Esophagus muscularis mucosa (tissue), 4 donors: ENCODE measurements around the gene ZBTB7C.

Experiments used
- CTCF ChIP-seq, 3 experiments: fragments of 200-600 bp in 2 of 3; fragments of 450-650 bp in 1 of 3; sonication (generic) in 2 of 3; IDR thresholded peaks; one replicate each; pipeline ENCODE4 v1.5.1; 2017 to 2019; ENCODE audit warnings: antibody characterized with exemption in 3 of 3, mild to moderate bottlenecking in 2 of 3, moderate library complexity in 1 of 3
- EP300 ChIP-seq: sonication (generic); formaldehyde crosslinking; IDR thresholded peaks from one replicate; pipeline ENCODE4 v1.6.1; 2017; ENCODE audit warnings: antibody characterized with exemption
- POLR2A ChIP-seq: fragments of 450-650 bp; IDR thresholded peaks from one replicate; pipeline ENCODE4 v1.6.1; 2017; ENCODE audit warnings: antibody characterized with exemption, moderate library complexity, mild to moderate bottlenecking, low read depth
- POLR2AphosphoS5 ChIP-seq, 2 donors: sonication (generic); formaldehyde crosslinking; IDR thresholded peaks; one replicate each; pipeline ENCODE4 v1.6.1; 2017; ENCODE audit warnings: antibody characterized with exemption in 2 of 2

GRCh38 chr18:48022531-48023329 lies 386.5 kb downstream of the ZBTB7C start:
- TF ChIP-seq POLR2A (no peak), CTCF (IDR thresholded peaks at IDR 0.05) (peak; percentile 39 to 62 (median 45)), POLR2AphosphoS5 (IDR thresholded peaks at IDR 0.05) (no peak), EP300 (no peak)
